KMS-11 (cell line): Measurements from ENCODE around the gene OXSR1.

Experiments used
- H2AFZ ChIP-seq: fragments of 200-600 bp; sonication (generic); 2 replicates; pipeline ENCODE4 v1.6.1; 2016; ENCODE audit warnings: antibody characterized with exemption, mixed run types, low read depth
- H3K27ac ChIP-seq: fragments of 200-600 bp; sonication (generic); 2 replicates; pipeline ENCODE4 v1.6.1; 2016; ENCODE audit warnings: mild to moderate bottlenecking, mixed run types
- H3K27me3 ChIP-seq: fragments of 200-600 bp; sonication (generic); 2 replicates; pipeline ENCODE4 v1.6.1; 2017; ENCODE audit warnings: mild to moderate bottlenecking, low read depth, mixed run types, moderate library complexity; ENCODE audit not compliant: insufficient read depth
- H3K36me3 ChIP-seq: fragments of 200-600 bp; sonication (generic); 2 replicates; pipeline ENCODE4 v1.6.1; 2017; ENCODE audit warnings: mild to moderate bottlenecking, mixed run types; ENCODE audit not compliant: insufficient read depth
- H3K4me1 ChIP-seq: fragments of 200-600 bp; sonication (generic); 2 replicates; pipeline ENCODE4 v1.6.1; 2016; ENCODE audit warnings: mild to moderate bottlenecking, low read depth, mixed run types; ENCODE audit not compliant: poor library complexity, severe bottlenecking
- H3K4me2 ChIP-seq: fragments of 200-600 bp; sonication (generic); 2 replicates; pipeline ENCODE4 v1.7.0; 2016; ENCODE audit warnings: mild to moderate bottlenecking, mixed run types
- H3K4me3 ChIP-seq: fragments of 200-600 bp; sonication (generic); IDR thresholded peaks from 2 replicates; pipeline ENCODE4 v1.6.1; 2017; ENCODE audit warnings: low read depth, low read length, mixed read lengths; ENCODE audit not compliant: insufficient read depth
- H3K79me2 ChIP-seq: fragments of 200-600 bp; sonication (generic); 2 replicates; pipeline ENCODE4 v1.6.1; 2016; ENCODE audit warnings: low read depth, mixed run types; ENCODE audit not compliant: insufficient read depth
- H3K9ac ChIP-seq: fragments of 200-600 bp; sonication (generic); 2 replicates; pipeline ENCODE4 v1.6.1; 2016; ENCODE audit warnings: mild to moderate bottlenecking, mixed run types
- H4K20me1 ChIP-seq: fragments of 200-600 bp; sonication (generic); 2 replicates; pipeline ENCODE4 v1.6.1; 2016; ENCODE audit warnings: mild to moderate bottlenecking, mixed run types; ENCODE audit not compliant: insufficient read depth
- TF ChIP-seq, protein P1 (sequence below): fragments of 200-600 bp; sonication (generic); conservative IDR thresholded peaks from 2 replicates; pipeline ENCODE4 v1.6.1; 2017; ENCODE audit warnings: low read depth, mild to moderate bottlenecking, antibody characterized with exemption, low read length, moderate library complexity, mixed read lengths

The OXSR1 gene

DNA sequence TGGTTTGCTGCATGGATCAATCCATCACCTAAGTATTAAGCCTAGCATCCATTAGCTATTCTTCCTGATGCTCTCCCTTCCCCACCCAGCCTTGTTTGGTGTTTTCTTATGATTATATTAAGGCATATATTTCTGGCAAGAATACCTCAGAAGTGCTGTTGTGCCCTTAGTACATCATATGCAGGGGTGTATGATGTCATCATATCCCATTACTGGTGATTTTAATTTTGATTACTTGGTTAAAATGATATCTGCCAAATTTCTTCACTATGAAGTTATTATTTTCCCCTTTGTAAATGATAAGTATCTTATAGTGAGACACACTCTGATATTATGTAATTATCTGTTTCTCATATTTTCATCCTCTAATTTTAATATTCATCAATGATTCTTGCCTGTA, 132.2 kb downstream of the OXSR1 start:
- TF ChIP-seq, protein P1, sequence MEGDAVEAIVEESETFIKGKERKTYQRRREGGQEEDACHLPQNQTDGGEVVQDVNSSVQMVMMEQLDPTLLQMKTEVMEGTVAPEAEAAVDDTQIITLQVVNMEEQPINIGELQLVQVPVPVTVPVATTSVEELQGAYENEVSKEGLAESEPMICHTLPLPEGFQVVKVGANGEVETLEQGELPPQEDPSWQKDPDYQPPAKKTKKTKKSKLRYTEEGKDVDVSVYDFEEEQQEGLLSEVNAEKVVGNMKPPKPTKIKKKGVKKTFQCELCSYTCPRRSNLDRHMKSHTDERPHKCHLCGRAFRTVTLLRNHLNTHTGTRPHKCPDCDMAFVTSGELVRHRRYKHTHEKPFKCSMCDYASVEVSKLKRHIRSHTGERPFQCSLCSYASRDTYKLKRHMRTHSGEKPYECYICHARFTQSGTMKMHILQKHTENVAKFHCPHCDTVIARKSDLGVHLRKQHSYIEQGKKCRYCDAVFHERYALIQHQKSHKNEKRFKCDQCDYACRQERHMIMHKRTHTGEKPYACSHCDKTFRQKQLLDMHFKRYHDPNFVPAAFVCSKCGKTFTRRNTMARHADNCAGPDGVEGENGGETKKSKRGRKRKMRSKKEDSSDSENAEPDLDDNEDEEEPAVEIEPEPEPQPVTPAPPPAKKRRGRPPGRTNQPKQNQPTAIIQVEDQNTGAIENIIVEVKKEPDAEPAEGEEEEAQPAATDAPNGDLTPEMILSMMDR: no peak
- no peaks in the 10 kb centered on the region for H4K20me1 ChIP-seq
- H3K4me2 ChIP-seq: no peak overlapping the region
- H3K36me3 ChIP-seq: no peaks in the 10 kb centered on the region
- H3K79me2 ChIP-seq: no peaks in the 10 kb centered on the region
- H3K4me1 ChIP-seq: no peaks in the 10 kb centered on the region
- H3K27me3 ChIP-seq: no peaks in the 10 kb centered on the region
- H2AFZ ChIP-seq: no peak overlapping the region
- no peak overlapping the region for H3K27ac ChIP-seq
- no peak overlapping the region for H3K9ac ChIP-seq
- H3K4me3 ChIP-seq: no peak overlapping the region

DNA sequence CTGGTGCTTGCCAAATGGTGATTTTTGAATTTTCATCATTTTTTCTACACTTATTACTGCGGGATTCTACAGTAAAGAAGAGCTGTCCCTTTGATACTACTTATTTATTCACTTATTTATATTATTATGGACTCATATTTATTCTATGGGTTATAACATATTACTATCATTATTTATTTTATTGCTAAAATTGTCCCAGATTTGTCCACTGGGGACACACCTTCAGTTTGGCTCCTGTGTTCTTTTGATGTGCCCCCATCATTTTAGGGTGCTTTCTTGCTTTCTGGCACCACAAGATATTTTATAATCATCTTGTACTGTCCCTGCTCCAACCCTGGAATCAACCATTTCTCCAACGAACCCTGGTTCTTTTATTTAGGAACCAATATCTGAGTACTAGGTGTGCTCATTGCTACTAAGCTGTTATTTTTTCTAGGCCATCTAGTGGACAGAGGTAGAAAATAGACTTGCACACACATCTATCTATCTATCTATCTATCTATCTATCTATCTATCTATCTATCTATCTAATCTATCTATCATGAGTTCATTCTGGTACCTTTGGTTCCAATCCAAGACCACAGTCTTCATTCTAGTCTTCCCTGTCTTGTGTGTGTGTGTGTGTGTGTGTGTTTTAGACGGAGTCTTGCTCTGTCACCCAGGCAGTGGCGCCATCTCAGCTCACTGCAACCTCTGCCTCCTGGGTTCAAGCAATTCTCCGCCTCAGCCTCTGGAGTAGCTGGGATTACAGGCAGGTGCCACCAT, 132.8 kb downstream of the OXSR1 start:
- no peak overlapping the region for H3K27ac ChIP-seq
- no peaks in the 10 kb centered on the region for H3K27me3 ChIP-seq
- H3K4me2 ChIP-seq: no peak overlapping the region
- no peaks in the 10 kb centered on the region for H4K20me1 ChIP-seq
- TF ChIP-seq, protein P1: peak; percentile 60
- no peak overlapping the region for H3K4me3 ChIP-seq
- no peak overlapping the region for H3K9ac ChIP-seq
- no peaks in the 10 kb centered on the region for H3K79me2 ChIP-seq
- no peak overlapping the region for H2AFZ ChIP-seq
- H3K36me3 ChIP-seq: no peaks in the 10 kb centered on the region
- no peaks in the 10 kb centered on the region for H3K4me1 ChIP-seq
